Aorta (tissue), 5 donors: ENCODE data around the gene CD40. TPM values are rescaled to one million over a fixed set of nuclear protein-coding genes. Genes with fewer than 3 reads are reported as not detected.

ENCODE experiments used
- ATAC-seq: fragments of 200-7000 bp; cut with Tn5 transposase; one replicate; pipeline ENCODE4 v1.9.1; 2022; ENCODE audit warnings: moderate library complexity; ENCODE audit not compliant: low FRiP score
- DNase-seq, 2 donors: peaks; one replicate each; pipeline ENCODE4 v3.0.0-alpha.2; 2020
- H3K27ac ChIP-seq, 2 donors: one replicate each; pipeline ENCODE4 v1.5.1; 2013; ENCODE audit warnings: low read length in 2 of 2, mild to moderate bottlenecking in 2 of 2, moderate library complexity in 2 of 2, control low read depth in 1 of 2, inconsistent platforms in 1 of 2, low read depth in 1 of 2
- H3K27me3 ChIP-seq, 2 donors: one replicate each; pipeline ENCODE4 v1.6.1; 2013; ENCODE audit warnings: control low read depth in 1 of 2, low read length in 1 of 2, mild to moderate bottlenecking in 1 of 2, moderate library complexity in 1 of 2; ENCODE audit not compliant: insufficient read depth in 2 of 2, control insufficient read depth in 1 of 2
- H3K36me3 ChIP-seq, 2 donors: one replicate each; pipeline ENCODE4 v1.6.1; 2013; ENCODE audit warnings: control low read depth in 1 of 2, low read length in 1 of 2, mild to moderate bottlenecking in 1 of 2; ENCODE audit not compliant: insufficient read depth in 2 of 2, control insufficient read depth in 1 of 2
- H3K4me1 ChIP-seq, 2 donors: one replicate each; pipeline ENCODE4 v1.6.1; 2013; ENCODE audit warnings: low read length in 2 of 2, control low read depth in 1 of 2, mild to moderate bottlenecking in 1 of 2, moderate library complexity in 1 of 2; ENCODE audit not compliant: insufficient read depth in 2 of 2, control insufficient read depth in 1 of 2
- H3K4me3 ChIP-seq, 2 donors: one replicate each; pipeline ENCODE4 v1.5.1; 2013; ENCODE audit warnings: low read length in 2 of 2, control low read depth in 1 of 2, mild to moderate bottlenecking in 1 of 2
- H3K9me3 ChIP-seq: one replicate; pipeline ENCODE4 v1.6.1; 2013; ENCODE audit warnings: mild to moderate bottlenecking, low read length; ENCODE audit not compliant: control insufficient read depth
- WGBS, 2 donors: extraction: QIAGEN DNeasy Blood & Tissue Kit; methylation state at CpG; one replicate each; pipeline ENCODE4 v1.1.7; 2013; 5-methylcytosine and 5-hydroxymethylcytosine counted together
- intact Hi-C, 2 donors: fragments of 100-400 bp; cut with DNase I; formaldehyde crosslinking; loops; one replicate each; pipeline versions ENCODE4 v1.14.2 to v1.15.0; 2022
- polyA plus RNA-seq, 2 donors: library from polyadenylated mRNA; stranded (reverse); fragments of 200-250 nt; gene quantifications; one replicate each; pipeline ENCODE4 v1.2.3, GENCODE V29; 2013
- total RNA-seq, 2 donors: library from RNA; stranded (reverse); fragmentation: NEBNext Ultra II Directional; extraction: Animal tissue kit (Norgen Biotek cat#: 25700); gene quantifications; one replicate each; pipeline ENCODE4 v1.2.1, GENCODE V29; 2021
- donor health status: healthy with polysubstance abuse.
- donor health status: Bipolar disorder and iron deficiency.
- donor health status: DM: no; HTN: no; CAD: no.
- donor health status: DM: no; HTN: no; CAD: no.
- donor health status: DM: yes; HTN: yes; CAD: no.

Gene CD40
- total and polyA plus RNA-seq, 4 donors: 8.6 to 47.7 (median 28.5) TPM

DNA sequence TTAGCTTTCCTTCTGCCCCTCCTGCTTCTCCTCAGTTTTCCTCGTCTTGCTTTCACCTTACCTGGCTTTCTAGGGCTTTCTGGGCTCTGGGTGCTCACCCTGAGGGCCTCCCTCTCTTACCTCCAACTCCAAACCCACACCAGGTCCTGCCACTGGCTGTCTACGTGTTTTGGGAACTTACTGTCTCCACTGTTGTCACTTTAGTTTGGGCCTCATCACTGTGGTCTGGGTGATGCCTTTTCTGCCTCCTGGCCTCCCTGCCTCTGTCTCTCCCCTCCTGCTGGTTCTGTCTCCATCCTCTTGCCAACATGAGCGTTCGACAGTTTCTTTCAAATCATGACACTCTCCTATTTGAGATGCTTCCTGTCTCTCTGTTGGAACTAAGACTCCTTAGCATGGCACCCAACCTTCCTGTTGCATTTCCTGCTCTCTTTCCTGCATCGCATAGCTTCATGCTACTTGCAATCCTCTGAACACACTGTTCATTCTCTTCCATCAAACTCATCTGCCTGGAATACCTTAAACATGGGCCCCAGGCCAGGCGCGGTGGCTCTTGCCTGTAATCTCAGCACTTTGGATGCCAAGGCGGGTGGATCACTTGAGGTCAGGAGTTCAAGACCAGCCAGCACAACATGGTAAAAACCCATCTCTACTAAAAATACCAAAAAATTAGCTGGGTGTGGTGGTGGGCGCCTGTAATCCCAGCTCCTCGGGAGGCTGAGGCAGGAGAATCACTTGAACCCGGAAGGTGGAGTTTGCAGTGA lies 5.5 kb downstream of the CD40 start:
- Histone ChIP-seq H3K9me3 (no peaks in the 10 kb centered on the region), H3K27me3 (no peaks in the 10 kb centered on the region), H3K27ac (no peak overlapping the region), H3K4me3 (no peak overlapping the region), H3K4me1 (no peaks in the 10 kb centered on the region), H3K36me3 (no peaks in the 10 kb centered on the region)
- intact Hi-C loops: no loop called here
- 85 to 87% methylated on average over 11 of the region's 11 CpGs for WGBS, 2 donors
- ATAC-seq (no peak), DNase-seq (peak in 1 of 2 donors; percentile 42)

DNA sequence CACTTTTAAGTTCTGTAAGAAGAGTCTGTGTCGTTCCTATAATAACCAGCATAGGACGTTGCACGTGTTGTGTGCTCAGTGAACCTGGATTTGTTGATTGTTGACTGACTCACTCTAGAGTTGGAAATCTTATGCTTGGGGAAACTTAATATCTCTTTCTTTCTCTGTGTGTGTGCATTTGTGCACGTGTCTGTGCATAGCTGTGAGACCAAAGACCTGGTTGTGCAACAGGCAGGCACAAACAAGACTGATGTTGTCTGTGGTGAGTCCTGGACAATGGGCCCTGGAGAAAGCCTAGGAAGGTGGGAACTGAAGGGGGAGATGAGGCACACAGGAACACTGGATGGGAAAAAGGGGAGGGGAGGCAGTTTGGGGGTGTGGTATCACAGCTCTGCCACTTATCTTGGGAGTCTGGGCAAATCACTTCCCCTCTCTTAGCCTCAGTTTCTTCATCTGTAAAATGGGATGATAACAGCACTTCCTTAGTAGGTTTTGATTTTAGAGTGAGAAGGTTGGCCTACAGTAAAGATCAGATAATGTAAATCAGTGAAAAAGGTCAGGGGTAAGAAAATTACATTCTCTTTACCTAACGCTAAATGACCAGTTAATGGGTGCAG lies 8.4 kb downstream of the CD40 start:
- Histone ChIP-seq H3K27me3 (no peaks in the 10 kb centered on the region), H3K9me3 (no peaks in the 10 kb centered on the region), H3K36me3 (no peaks in the 10 kb centered on the region), H3K27ac (no peak overlapping the region), H3K4me1 (no peaks in the 10 kb centered on the region), H3K4me3 (no peak overlapping the region)
- intact Hi-C loops: no loop called here
- WGBS, 2 donors: 69 to 75% methylated on average over 5 of the region's 5 CpGs
- no peak for ATAC-seq
- DNase-seq: no peak

DNA sequence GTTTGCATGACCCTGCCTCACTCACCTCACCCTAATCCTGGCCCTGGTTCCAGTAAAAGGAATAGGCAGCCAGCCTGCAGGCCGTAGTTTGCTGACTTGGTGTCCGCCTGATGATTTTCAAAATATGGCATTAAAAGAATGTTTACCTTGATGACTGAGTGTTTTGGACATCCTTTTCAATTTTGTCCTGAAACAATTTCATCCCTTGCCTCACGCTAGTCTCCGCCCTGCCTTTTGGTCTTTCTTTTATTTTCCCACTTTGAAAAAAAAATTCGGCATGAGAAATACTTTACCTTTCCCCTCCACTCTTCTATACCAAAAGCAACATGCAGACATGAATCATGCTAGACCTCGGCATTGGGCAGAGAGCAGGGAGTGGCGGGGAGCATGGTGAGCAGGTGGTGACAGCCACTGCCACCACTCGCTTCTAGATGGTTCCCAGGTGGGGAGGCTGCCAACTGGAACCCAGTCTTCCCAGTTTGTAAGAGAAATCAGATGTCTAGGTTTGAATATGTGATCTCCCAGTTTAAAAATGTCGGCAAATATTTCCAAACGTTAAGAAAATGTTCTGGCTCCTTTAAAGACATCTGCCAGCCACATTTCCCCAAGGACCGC lies 9.4 kb downstream of the CD40 start:
- Histone ChIP-seq H3K36me3 (no peaks in the 10 kb centered on the region), H3K27me3 (no peaks in the 10 kb centered on the region), H3K27ac (no peak overlapping the region), H3K4me3 (no peak overlapping the region), H3K4me1 (no peaks in the 10 kb centered on the region), H3K9me3 (no peaks in the 10 kb centered on the region)
- DNase-seq (no peak), ATAC-seq (no peak)
- intact Hi-C loops: no loop called here
- 68 to 72% methylated on average over 11 of the region's 11 CpGs for WGBS, 2 donors

GRCh38 chr20:46128310-46129151 lies 10.4 kb downstream of the CD40 start:
- H3K4me3 ChIP-seq: no peak overlapping the region
- H3K4me1 ChIP-seq: no peaks in the 10 kb centered on the region
- ATAC-seq (no peak), DNase-seq (peak in 1 of 2 donors; percentile 78)
- no peaks in the 10 kb centered on the region for H3K27me3 ChIP-seq
- H3K36me3 ChIP-seq: no peaks in the 10 kb centered on the region
- intact Hi-C loops: no loop called here
- 16 to 17% methylated on average over 16 of the region's 16 CpGs for WGBS, 2 donors
- no peaks in the 10 kb centered on the region for H3K9me3 ChIP-seq
- H3K27ac ChIP-seq: no peak overlapping the region

DNA sequence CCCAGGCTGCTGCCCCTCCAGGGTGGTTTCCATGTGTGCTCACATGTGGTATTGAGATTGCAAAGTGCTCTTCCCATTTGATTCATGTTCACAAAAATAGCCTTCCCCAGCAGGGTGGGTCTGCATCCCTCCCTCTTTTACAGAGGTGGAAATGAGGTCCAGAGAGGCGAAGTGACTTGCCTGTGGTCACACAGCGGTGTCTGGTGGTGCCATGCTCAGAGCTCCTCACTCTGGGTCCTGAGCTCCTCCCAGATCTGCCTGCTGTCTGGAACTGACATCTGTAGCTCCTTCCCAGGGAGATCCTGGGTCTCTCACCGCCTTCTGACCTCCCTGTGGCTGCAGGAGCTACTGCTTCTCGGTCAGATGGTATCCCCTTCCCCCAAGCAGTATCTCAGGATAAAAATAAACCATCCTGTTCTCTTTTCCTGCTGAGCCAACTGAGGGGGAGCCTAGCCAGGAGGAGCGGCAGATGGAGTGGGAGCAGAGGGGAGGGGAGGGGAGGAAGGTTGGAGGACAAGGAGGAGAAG lies 11.9 kb downstream of the CD40 start:
- peak in 1 of 2 donors; percentile 59 for DNase-seq
- no peaks in the 10 kb centered on the region for H3K36me3 ChIP-seq
- no peaks in the 10 kb centered on the region for H3K9me3 ChIP-seq
- H3K27ac ChIP-seq: no peak overlapping the region
- ATAC-seq: no peak
- H3K4me1 ChIP-seq: no peaks in the 10 kb centered on the region
- intact Hi-C loops: loop anchor here in 1 of 2 donors (5.0 kb wide), 2 partner anchors 217 to 552 kb away; no protein-coding TSS in a partner anchor
- H3K27me3 ChIP-seq: no peaks in the 10 kb centered on the region
- 23 to 46% methylated on average over 4 to 5 of the region's 5 CpGs for WGBS, 2 donors
- H3K4me3 ChIP-seq: no peak overlapping the region

DNA sequence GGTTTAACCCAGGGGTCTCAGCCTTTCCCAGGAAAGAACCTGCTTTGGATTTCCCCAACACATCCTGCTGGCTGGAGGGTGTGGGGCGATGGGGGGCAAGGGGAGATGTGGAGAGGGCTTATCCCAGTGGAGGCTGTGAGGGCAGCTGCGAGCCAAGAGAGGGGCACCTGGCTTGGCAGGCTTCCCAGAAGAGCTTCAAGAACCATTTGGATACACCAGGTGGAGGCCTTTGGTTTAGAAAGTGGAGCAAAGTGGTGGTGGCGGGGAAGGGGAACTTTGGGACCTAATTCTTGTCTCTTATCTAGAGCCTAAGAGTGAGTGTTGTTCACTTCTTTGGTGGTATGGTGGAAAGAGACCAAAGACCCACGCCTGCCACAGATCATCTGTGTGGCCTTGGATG lies 12.4 kb downstream of the CD40 start:
- no peak overlapping the region for H3K27ac ChIP-seq
- 64 to 66% methylated on average over 4 of the region's 4 CpGs for WGBS, 2 donors
- H3K4me3 ChIP-seq: no peak overlapping the region
- DNase-seq (peak in 1 of 2 donors; percentile 50), ATAC-seq (no peak)
- H3K9me3 ChIP-seq: no peaks in the 10 kb centered on the region
- intact Hi-C loops: loop anchor here in 1 of 2 donors (5.0 kb wide), 2 partner anchors 217 to 552 kb away; no protein-coding TSS in a partner anchor
- H3K4me1 ChIP-seq: no peaks in the 10 kb centered on the region
- H3K27me3 ChIP-seq: no peaks in the 10 kb centered on the region
- no peaks in the 10 kb centered on the region for H3K36me3 ChIP-seq

- DNase-seq (no peak), ATAC-seq (no peak)
- H3K9me3 ChIP-seq: no peaks in the 10 kb centered on the region
- 4 to 5% methylated on average over 6 of the region's 6 CpGs for WGBS, 2 donors
- intact Hi-C loops: loop anchor here in 1 of 2 donors (5.0 kb wide), 2 partner anchors 216 to 551 kb away; no protein-coding TSS in a partner anchor
- no peak overlapping the region for H3K4me3 ChIP-seq
- H3K4me1 ChIP-seq: no peaks in the 10 kb centered on the region
- H3K27me3 ChIP-seq: no peaks in the 10 kb centered on the region
- H3K27ac ChIP-seq: no peak overlapping the region
- H3K36me3 ChIP-seq: no peaks in the 10 kb centered on the region
These were observed 13.3 kb downstream of the CD40 start for GRCh38 chr20:46131396-46131795.

GRCh38 chr20:46132705-46133120 lies 14.6 kb downstream of the CD40 start:
- DNase-seq: peak; percentile 73 to 89
- Histone ChIP-seq H3K4me3 (no peak overlapping the region), H3K27ac (no peak overlapping the region), H3K9me3 (no peaks in the 10 kb centered on the region), H3K4me1 (no peaks in the 10 kb centered on the region), H3K36me3 (no peaks in the 10 kb centered on the region), H3K27me3 (no peaks in the 10 kb centered on the region)
- whole genome bisulfite sequencing, 2 donors: 13 to 14% methylated on average over 17 of the region's 17 CpGs
- intact Hi-C loops: loop anchor here in 1 of 2 donors (5.0 kb wide), 2 partner anchors 215 to 550 kb away; no protein-coding TSS in a partner anchor
- ATAC-seq: peak; percentile 83
